ENCODE results near the gene AMDHD1. TPM values are rescaled to one million over a fixed set of nuclear protein-coding genes. Genes with fewer than 3 reads are reported as not detected.

AMDHD1 gene
- polyA plus RNA-seq, 1 donor from 2014 or later: 0.20 TPM

DNA sequence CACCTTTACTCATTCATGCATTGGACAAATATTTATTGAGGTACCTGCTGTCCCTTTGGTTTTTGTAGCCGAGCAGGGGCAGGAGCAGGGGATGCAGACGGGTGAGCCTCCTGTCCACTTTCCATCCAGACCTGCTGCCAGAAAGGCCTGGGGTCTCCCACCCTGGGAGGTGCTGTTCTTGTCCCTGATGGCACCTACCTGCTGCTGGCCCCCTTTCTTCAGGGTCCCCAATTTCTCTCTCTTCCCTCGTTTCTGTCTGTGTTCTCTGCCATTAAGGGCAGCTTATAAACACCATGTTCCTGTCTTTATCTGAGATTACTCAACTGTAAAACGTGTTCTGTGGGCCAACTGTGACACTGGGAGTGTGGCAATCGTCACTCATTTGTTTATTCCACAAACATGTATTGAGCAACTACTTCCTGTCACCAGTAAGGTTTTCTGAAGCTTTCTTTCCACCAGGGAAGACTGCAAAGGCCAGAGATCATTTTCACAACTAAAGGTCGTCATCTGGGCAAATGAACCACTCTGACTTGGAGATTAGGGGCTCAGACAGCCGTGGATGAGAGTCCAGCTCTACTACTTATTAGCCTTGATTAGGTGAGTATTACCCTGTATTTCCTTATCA is 53.0 kb downstream of the AMDHD1 start, which contains the start of gene HAL:
HAL (minus strand) TSS at position 311 of the 625 bp plus-strand sequence. CDS start 434 bp downstream, outside the sequence.
- H3K36me3 ChIP-seq (ENCODE audit: insufficient read depth, low read length): no peaks in the 10 kb centered on the region
- TF ChIP-seq, protein P1, sequence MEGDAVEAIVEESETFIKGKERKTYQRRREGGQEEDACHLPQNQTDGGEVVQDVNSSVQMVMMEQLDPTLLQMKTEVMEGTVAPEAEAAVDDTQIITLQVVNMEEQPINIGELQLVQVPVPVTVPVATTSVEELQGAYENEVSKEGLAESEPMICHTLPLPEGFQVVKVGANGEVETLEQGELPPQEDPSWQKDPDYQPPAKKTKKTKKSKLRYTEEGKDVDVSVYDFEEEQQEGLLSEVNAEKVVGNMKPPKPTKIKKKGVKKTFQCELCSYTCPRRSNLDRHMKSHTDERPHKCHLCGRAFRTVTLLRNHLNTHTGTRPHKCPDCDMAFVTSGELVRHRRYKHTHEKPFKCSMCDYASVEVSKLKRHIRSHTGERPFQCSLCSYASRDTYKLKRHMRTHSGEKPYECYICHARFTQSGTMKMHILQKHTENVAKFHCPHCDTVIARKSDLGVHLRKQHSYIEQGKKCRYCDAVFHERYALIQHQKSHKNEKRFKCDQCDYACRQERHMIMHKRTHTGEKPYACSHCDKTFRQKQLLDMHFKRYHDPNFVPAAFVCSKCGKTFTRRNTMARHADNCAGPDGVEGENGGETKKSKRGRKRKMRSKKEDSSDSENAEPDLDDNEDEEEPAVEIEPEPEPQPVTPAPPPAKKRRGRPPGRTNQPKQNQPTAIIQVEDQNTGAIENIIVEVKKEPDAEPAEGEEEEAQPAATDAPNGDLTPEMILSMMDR (IDR thresholded peaks at IDR 0.05; ENCODE audit: poor library complexity, severe bottlenecking): no peak
- TF ChIP-seq, protein P2, sequence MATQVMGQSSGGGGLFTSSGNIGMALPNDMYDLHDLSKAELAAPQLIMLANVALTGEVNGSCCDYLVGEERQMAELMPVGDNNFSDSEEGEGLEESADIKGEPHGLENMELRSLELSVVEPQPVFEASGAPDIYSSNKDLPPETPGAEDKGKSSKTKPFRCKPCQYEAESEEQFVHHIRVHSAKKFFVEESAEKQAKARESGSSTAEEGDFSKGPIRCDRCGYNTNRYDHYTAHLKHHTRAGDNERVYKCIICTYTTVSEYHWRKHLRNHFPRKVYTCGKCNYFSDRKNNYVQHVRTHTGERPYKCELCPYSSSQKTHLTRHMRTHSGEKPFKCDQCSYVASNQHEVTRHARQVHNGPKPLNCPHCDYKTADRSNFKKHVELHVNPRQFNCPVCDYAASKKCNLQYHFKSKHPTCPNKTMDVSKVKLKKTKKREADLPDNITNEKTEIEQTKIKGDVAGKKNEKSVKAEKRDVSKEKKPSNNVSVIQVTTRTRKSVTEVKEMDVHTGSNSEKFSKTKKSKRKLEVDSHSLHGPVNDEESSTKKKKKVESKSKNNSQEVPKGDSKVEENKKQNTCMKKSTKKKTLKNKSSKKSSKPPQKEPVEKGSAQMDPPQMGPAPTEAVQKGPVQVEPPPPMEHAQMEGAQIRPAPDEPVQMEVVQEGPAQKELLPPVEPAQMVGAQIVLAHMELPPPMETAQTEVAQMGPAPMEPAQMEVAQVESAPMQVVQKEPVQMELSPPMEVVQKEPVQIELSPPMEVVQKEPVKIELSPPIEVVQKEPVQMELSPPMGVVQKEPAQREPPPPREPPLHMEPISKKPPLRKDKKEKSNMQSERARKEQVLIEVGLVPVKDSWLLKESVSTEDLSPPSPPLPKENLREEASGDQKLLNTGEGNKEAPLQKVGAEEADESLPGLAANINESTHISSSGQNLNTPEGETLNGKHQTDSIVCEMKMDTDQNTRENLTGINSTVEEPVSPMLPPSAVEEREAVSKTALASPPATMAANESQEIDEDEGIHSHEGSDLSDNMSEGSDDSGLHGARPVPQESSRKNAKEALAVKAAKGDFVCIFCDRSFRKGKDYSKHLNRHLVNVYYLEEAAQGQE (IDR thresholded peaks at IDR 0.05; ENCODE audit: borderline replicate concordance): no peak
- no peak for TF ChIP-seq RAD21 (conservative IDR thresholded peaks at IDR 0.05)
- no peak within 1 kb of the TSS for H2AFZ ChIP-seq (ENCODE audit: low read depth, low read length)
- no peaks in the 10 kb centered on the region for H3F3A ChIP-seq (ENCODE audit: insufficient read depth, low read length, poor library complexity, severe bottlenecking)
- H3K4me2 ChIP-seq (ENCODE audit: low read length): no peak within 1 kb of the TSS
- no peaks in the 10 kb centered on the region for H3K9me2 ChIP-seq (ENCODE audit: insufficient read depth, low read length)
- no peaks in the 10 kb centered on the region for H4K20me1 ChIP-seq (ENCODE audit: insufficient read depth)
- no peaks in the 10 kb centered on the region for H3K9me3 ChIP-seq (ENCODE audit: low read length)
- no peak within 1 kb of the TSS for H3K9ac ChIP-seq (ENCODE audit: low read length)
- no peaks in the 10 kb centered on the region for H3K27me3 ChIP-seq (ENCODE audit: insufficient read depth, low read depth, low read length)
- H3K79me2 ChIP-seq (replicated peaks; ENCODE audit: insufficient read depth, low read length): no peaks in the 10 kb centered on the region
- no peak within 1 kb of the TSS for H3K4me3 ChIP-seq (ENCODE audit: low read length)
- no peak within 1 kb of the TSS for H3K27ac ChIP-seq (ENCODE audit: low read length)

DNA sequence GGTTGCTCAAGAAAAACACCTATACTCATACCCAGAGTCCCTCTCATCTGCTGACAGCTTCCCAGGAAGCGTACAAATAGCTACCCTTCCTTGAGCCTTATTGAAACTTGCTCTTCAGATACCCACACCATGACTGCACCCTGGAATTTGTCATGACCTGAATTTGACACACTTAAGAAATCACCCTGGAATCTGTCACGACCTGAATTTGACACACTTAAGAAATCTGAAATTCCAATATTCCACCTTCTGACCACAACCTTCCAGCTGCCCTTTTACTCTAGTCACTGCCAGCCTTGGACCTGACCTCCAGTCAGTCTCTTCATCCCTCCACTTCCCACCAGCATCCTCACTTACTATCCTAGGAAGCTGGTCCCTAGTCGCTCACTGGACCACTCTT is 54.1 kb downstream of the AMDHD1 start:
- TF ChIP-seq, protein P2 (IDR thresholded peaks at IDR 0.05; ENCODE audit: borderline replicate concordance): no peak
- TF ChIP-seq EZH2 (IDR thresholded peaks at IDR 0.05; ENCODE audit: borderline replicate concordance, insufficient read depth, low read length, poor library complexity, severe bottlenecking) (no peak), POLR2AphosphoS5 (IDR thresholded peaks at IDR 0.05) (no peak), SMC3 (conservative IDR thresholded peaks at IDR 0.05; ENCODE audit: poor library complexity) (no peak), MXI1 (conservative IDR thresholded peaks at IDR 0.05; ENCODE audit: poor library complexity, severe bottlenecking) (no peak), EP300 (conservative IDR thresholded peaks at IDR 0.05; ENCODE audit: poor library complexity, severe bottlenecking) (no peak)
- TF ChIP-seq, protein P1 (IDR thresholded peaks at IDR 0.05; ENCODE audit: poor library complexity, severe bottlenecking): no peak

More for the DNA sequence above, 54.1 kb downstream of the AMDHD1 start:
- Histone ChIP-seq H3K36me3 (ENCODE audit: insufficient read depth, low read length) (no peaks in the 10 kb centered on the region), H3K27me3 (ENCODE audit: insufficient read depth, low read depth, low read length) (no peaks in the 10 kb centered on the region), H3K27ac (ENCODE audit: low read length) (no peak overlapping the region), H2AFZ (ENCODE audit: low read depth, low read length) (no peak overlapping the region), H3F3A (ENCODE audit: insufficient read depth, low read length, poor library complexity, severe bottlenecking) (no peaks in the 10 kb centered on the region), H4K20me1 (ENCODE audit: insufficient read depth) (no peaks in the 10 kb centered on the region), H3K9me2 (ENCODE audit: insufficient read depth, low read length) (no peaks in the 10 kb centered on the region), H3K4me2 (ENCODE audit: low read length) (no peak overlapping the region), H3K9ac (ENCODE audit: low read length) (no peak overlapping the region), H3K79me2 (replicated peaks; ENCODE audit: insufficient read depth, low read length) (no peaks in the 10 kb centered on the region), H3K4me3 (ENCODE audit: low read length) (no peak overlapping the region), H3K9me3 (ENCODE audit: low read length) (no peaks in the 10 kb centered on the region)

Measured in neural cell (in vitro differentiated cells).